K562 (cell line): ENCODE measurements around the gene GBP7. TPM values are rescaled to one million over a fixed set of nuclear protein-coding genes. Genes with fewer than 3 reads are reported as not detected.

Experiments used
- ATAC-seq: fragments of 200-7000 bp; cut with Tn5 transposase; 3 replicates; pipeline ENCODE4 v1.9.1; 2020; ENCODE audit warnings: moderate library complexity
- Bru-seq: library from RNA; stranded (reverse); fragments of 400-500 nt; gene quantifications from one replicate; lab custom pipeline; 2021; lab: Mats Ljungman, UMichigan
- BruChase-seq, 2 experiments: library from RNA; stranded (reverse); fragments of 400-500 nt; gene quantifications; one replicate each; lab custom pipeline; 2021; lab: Mats Ljungman, UMichigan
- BruUV-seq: library from RNA; stranded (reverse); fragments of 400-500 nt; replicated peaks from 2 replicates; lab custom pipeline; 2021; lab: Mats Ljungman, UMichigan
- CTCF ChIA-PET: fragments of 300-600 bp; formaldehyde crosslinking; extraction: SDS; loops from one replicate; lab custom pipeline; 2021; ENCODE audit warnings: low intra/inter-chr PET ratio; lab: Yijun Ruan, JAX
- POLR2A ChIA-PET: fragments of 300-600, 350-650 bp; sonication (Branson Sonifier 250); formaldehyde crosslinking; extraction: SDS; loops from one replicate; lab custom pipeline; 2021; ENCODE audit warnings: antibody characterized with exemption, inconsistent platforms; lab: Yijun Ruan, JAX
- DNase-seq, 4 experiments: peaks; one replicate each; pipeline versions ENCODE4 v3.0.0 to v3.0.0-alpha.2; 2011 to 2018; ENCODE audit warnings: low spot score in 3 of 4, mixed read lengths in 3 of 4; ENCODE audit errors: extremely low read depth in 1 of 4
- FAIRE-seq: peaks from 2 replicates; lab custom pipeline; 2011; peaks lifted over from hg19 to GRCh38; lab: Jason Lieb, UNC
- H2AFZ ChIP-seq: 2 replicates; pipeline ENCODE4 v1.6.0; 2011; ENCODE audit warnings: low read depth, low read length, control low read depth, inconsistent platforms
- H3K27ac ChIP-seq: fragments of 200-600 bp; 3 replicates; pipeline ENCODE4 v1.8.0; 2011; ENCODE audit warnings: low read depth, mild to moderate bottlenecking, control low read depth, inconsistent platforms, low read length, moderate library complexity, mixed read lengths; ENCODE audit errors: extremely low read depth
- H3K27me3 ChIP-seq, 2 experiments: fragments of 300-600 bp in 1 of 2; 2 replicates in 1 of 2; 3 replicates in 1 of 2; pipeline versions ENCODE4 v1.6.0 to v1.8.0; 2011; ENCODE audit warnings: inconsistent platforms in 2 of 2, low read length in 2 of 2, mild to moderate bottlenecking in 1 of 2, mixed read lengths in 1 of 2, moderate library complexity in 1 of 2; ENCODE audit not compliant: control insufficient read depth in 2 of 2, insufficient read depth in 2 of 2
- H3K36me3 ChIP-seq: fragments of 300-600 bp; 3 replicates; pipeline ENCODE4 v1.8.0; 2011; ENCODE audit warnings: mild to moderate bottlenecking, low read length, inconsistent platforms; ENCODE audit not compliant: control insufficient read depth, insufficient read depth
- H3K4me1 ChIP-seq, 2 experiments: fragments of 200-600 bp in 1 of 2; replicated peaks in 1 of 2; 2 replicates in 1 of 2; 3 replicates in 1 of 2; pipeline versions ENCODE4 v1.5.1 to v1.8.0; 2011; ENCODE audit warnings: inconsistent platforms in 2 of 2, low read length in 2 of 2, mild to moderate bottlenecking in 1 of 2, mixed read lengths in 1 of 2, moderate library complexity in 1 of 2; ENCODE audit not compliant: control insufficient read depth in 2 of 2, insufficient read depth in 2 of 2
- H3K4me2 ChIP-seq: 2 replicates; pipeline ENCODE4 v1.6.1; 2011; ENCODE audit warnings: low read length, control low read depth, inconsistent platforms, mixed read lengths; ENCODE audit not compliant: insufficient read depth
- H3K4me3 ChIP-seq: fragments of 200-600 bp; sonication (generic), shearing (Covaris generic); 2 replicates; pipeline ENCODE4 v1.5.1; 2016; ENCODE audit warnings: control low read depth, inconsistent platforms
- H3K79me2 ChIP-seq: fragments of 200-600 bp; 3 replicates; pipeline ENCODE4 v1.8.0; 2011; ENCODE audit warnings: low read length, inconsistent platforms; ENCODE audit not compliant: control insufficient read depth, insufficient read depth
- H3K9ac ChIP-seq, 2 experiments: 2 replicates each; pipeline versions ENCODE4 v1.6.0 to v1.6.1; 2011; ENCODE audit warnings: low read depth in 2 of 2, low read length in 2 of 2, control low read depth in 1 of 2, inconsistent platforms in 1 of 2, mild to moderate bottlenecking in 1 of 2, mixed read lengths in 1 of 2; ENCODE audit not compliant: insufficient read depth in 1 of 2
- H3K9me1 ChIP-seq: one replicate; pipeline ENCODE4 v1.6.0; 2011; ENCODE audit warnings: inconsistent platforms, mild to moderate bottlenecking, low read length, moderate library complexity; ENCODE audit not compliant: control insufficient read depth, insufficient read depth
- H3K9me3 ChIP-seq: replicated peaks from 2 replicates; pipeline ENCODE4 v1.5.1; 2011; ENCODE audit warnings: low read depth, low read length, inconsistent platforms; ENCODE audit not compliant: control insufficient read depth, insufficient read depth
- H4K20me1 ChIP-seq: replicated peaks from 2 replicates; pipeline ENCODE4 v1.6.1; 2011; ENCODE audit warnings: low read length, inconsistent platforms, mixed read lengths; ENCODE audit not compliant: control insufficient read depth, insufficient read depth
- CC2D1A ChIP-seq: fragments of 450-650 bp; IDR thresholded peaks from 2 replicates; pipeline ENCODE4 v1.6.1; 2017; ENCODE audit warnings: mild to moderate bottlenecking
- CHCHD3 ChIP-seq: fragments of 250-450 bp; sonication (Bioruptor Pico); IDR thresholded peaks from 2 replicates; pipeline ENCODE4 v2.1.2; 2022; ENCODE audit warnings: mild to moderate bottlenecking
- CREM ChIP-seq: IDR thresholded peaks from 2 replicates; pipeline ENCODE4 v1.6.1; 2014; ENCODE audit warnings: antibody characterized with exemption, low read depth
- GABPA ChIP-seq: fragments of 200-800 bp; sonication (Bioruptor generic); conservative IDR thresholded peaks from 2 replicates; pipeline ENCODE4 v1.6.1; 2016; ENCODE audit warnings: low read depth, missing genetic modification characterization, missing compliant biosample characterization
- HCFC1 ChIP-seq: IDR thresholded peaks from 2 replicates; pipeline ENCODE4 v1.6.1; 2012; ENCODE audit warnings: low read depth, low read length, improper control_type of control experiment
- JUN ChIP-seq, 2 experiments: sonication (generic) in 1 of 2; formaldehyde crosslinking in 1 of 2; IDR thresholded peaks; 2 replicates each; pipeline versions ENCODE4 v1.6.1 to v1.8.0; 2012 to 2022; ENCODE audit warnings: borderline replicate concordance in 2 of 2, mild to moderate bottlenecking in 2 of 2, improper control_type of control experiment in 1 of 2, low read depth in 1 of 2, low read length in 1 of 2, missing genetic modification reagents in 1 of 2
- ZSCAN29 ChIP-seq: fragments of 450-650 bp; IDR thresholded peaks from 2 replicates; pipeline ENCODE4 v1.6.1; 2017
- ZZZ3 ChIP-seq: fragments of 450-650 bp; IDR thresholded peaks from 2 replicates; pipeline ENCODE4 v1.6.1; 2016; ENCODE audit warnings: antibody characterized with exemption, mild to moderate bottlenecking, moderate library complexity
- in situ Hi-C: fragments of 300-500 bp; cut with MboI; formaldehyde crosslinking; loops from 4 replicates; pipeline ENCODE4 v1.15.0; 2018; ENCODE audit warnings: inconsistent platforms, mixed read lengths
- intact Hi-C: fragments of 100-400 bp; cut with micrococcal nuclease; formaldehyde crosslinking; loops from 2 replicates; pipeline ENCODE4 v1.14.2; 2022
- long read RNA-seq, 3 experiments: library from polyadenylated mRNA in 2 of 3; library from RNA in 1 of 3; unstranded in 2 of 3; stranded (forward) in 1 of 3; transcript quantifications; one replicate each; pipeline ENCODE4 v2.0.0, GENCODE V29; 2019 to 2022
- polyA minus RNA-seq, 3 experiments: library from RNA; depleted of rRNA, polyadenylated mRNA; stranded (reverse); fragments of >200 nt; gene quantifications; 2 replicates each; pipeline ENCODE4 v1.2.3, GENCODE V29; 2011
- polyA plus RNA-seq, 8 experiments: library from polyadenylated mRNA; depleted of rRNA in 4 of 8; stranded (reverse) in 5 of 8; unstranded in 3 of 8; fragments of >200 nt; fragmentation: Nextera tagmentation in 2 of 8; fragmentation: Illumina TruSeq in 1 of 8; extraction: Ambion mirVana in 2 of 8; extraction: Trizol in 1 of 8; gene quantifications; 2 replicates each; pipeline versions ENCODE4 v1.2.1 to v1.2.3, GENCODE V29; 2011 to 2014; ENCODE audit warnings: inconsistent platforms in 1 of 8, missing spikeins in 1 of 8
- total RNA-seq, 7 experiments: library from RNA; depleted of rRNA in 6 of 7; stranded (reverse); fragments of >200 nt in 6 of 7; fragmentation: Illumina TruSeq in 2 of 7; extraction: Trizol in 2 of 7; gene quantifications; 2 replicates each; pipeline versions ENCODE4 v1.2.1 to v1.2.3, GENCODE V29; 2011 to 2021; ENCODE audit warnings: low replicate concordance in 1 of 7
- TF ChIP-seq, protein P1 (sequence below): sonication (generic); formaldehyde crosslinking; IDR thresholded peaks from 2 replicates; pipeline ENCODE4 v1.8.0; 2022; ENCODE audit warnings: mild to moderate bottlenecking, missing genetic modification reagents
- TF ChIP-seq, protein P2 (sequence below): fragments of 250-450 bp; sonication (Bioruptor Pico); IDR thresholded peaks from 2 replicates; pipeline ENCODE4 v1.4.0; 2020; ENCODE audit warnings: mild to moderate bottlenecking
- TF ChIP-seq, protein P3 (sequence below), 2 experiments: fragments of 450-650 bp; IDR thresholded peaks; 2 replicates each; pipeline ENCODE4 v1.6.1; 2016
- TF ChIP-seq, protein P4 (sequence below): sonication (generic); formaldehyde crosslinking; IDR thresholded peaks from 2 replicates; pipeline ENCODE4 v1.8.0; 2022; ENCODE audit warnings: missing genetic modification reagents, mild to moderate bottlenecking, borderline replicate concordance

Gene GBP7
- total RNA-seq (2011; cell fraction: chromatin; rRNA removed; ENCODE audit: low replicate concordance): not detected in 2 replicates
- total RNA-seq (2011; cell fraction: nucleolus; rRNA removed): not detected in 2 replicates
- total RNA-seq (2011; cell fraction: nucleoplasm; rRNA removed): not detected in 2 replicates
- total RNA-seq (2014; rRNA removed) (not detected in 2 replicates), total RNA-seq (2014; rRNA removed; fragmentation: Illumina TruSeq; extraction: Trizol) (not detected in 2 replicates), total RNA-seq (2015; rRNA removed; fragmentation: Illumina TruSeq; extraction: Trizol) (not detected in 2 replicates), total RNA-seq (2021) (not detected in 2 replicates), polyA plus RNA-seq (2011; rRNA removed) (not detected in 2 replicates), polyA plus RNA-seq (2014; fragmentation: Illumina TruSeq; extraction: Trizol) (not detected in 2 replicates), polyA plus RNA-seq (2014; fragmentation: Nextera tagmentation; extraction: Ambion mirVana) (under 1 TPM in 1 of 2 experiments, not detected in 1; 0.03 TPM), polyA plus RNA-seq (2014; rRNA removed) (not detected in 2 replicates), polyA minus RNA-seq (2011; rRNA and poly(A)+ RNA removed) (not detected in 2 replicates), Bru-seq, nascent RNA (percentile 7 among the genes with signal in this experiment), BruChase-seq, experiment 1, labeled RNA remaining after a 2-hour chase (percentile 1 among the genes with signal in this experiment), BruChase-seq, experiment 2, labeled RNA remaining after a 6-hour chase (percentile 6 among the genes with signal in this experiment)
- polyA plus RNA-seq (2011; cell fraction: cytosol; rRNA removed): not detected in 2 replicates
- polyA plus RNA-seq (2011; cell fraction: nucleus; rRNA removed): not detected in 2 replicates
- 0.03 TPM in 1 of 2 replicates, not detected in the other for polyA plus RNA-seq (2012)
- not detected in 2 replicates for polyA minus RNA-seq (2011; cell fraction: cytosol; rRNA and poly(A)+ RNA removed)
- not detected in 2 replicates for polyA minus RNA-seq (2011; cell fraction: nucleus; rRNA and poly(A)+ RNA removed)
- long read RNA-seq, experiment 1: 0 reads
- long read RNA-seq, experiment 2: 0 reads
- long read RNA-seq, experiment 3: 0 reads

GRCh38 chr1:89175601-89176256, at the start of gene GBP7:
GBP7 (minus strand) TSS chr1:89176003; CDS start chr1:89171935, 4,068 bp downstream.
- no peak for DNase-seq
- no peak within 1 kb of the TSS for H3K4me2 ChIP-seq
- ATAC-seq: no peak
- in situ Hi-C loops: no loop called here
- intact Hi-C loops: loop anchor here (5.0 kb wide), 1 partner anchor 52 kb away; no protein-coding TSS in a partner anchor
- no peaks in the 10 kb centered on the region for H3K9me1 ChIP-seq
- H3K9me3 ChIP-seq: no peaks in the 10 kb centered on the region
- no peak within 1 kb of the TSS for H3K9ac ChIP-seq
- ChIA-PET POLR2A (no interaction called here), CTCF (no interaction called here)
- no peaks in the 10 kb centered on the region for H3K4me1 ChIP-seq
- H3K27me3 ChIP-seq: no peaks in the 10 kb centered on the region
- FAIRE-seq: no peak
- no peak within 1 kb of the TSS for H3K4me3 ChIP-seq
- no peaks in the 10 kb centered on the region for H3K79me2 ChIP-seq
- no peaks in the 10 kb centered on the region for H3K36me3 ChIP-seq
- BruUV-seq: no TSS peak
- H4K20me1 ChIP-seq: no peaks in the 10 kb centered on the region
- H2AFZ ChIP-seq: no peak within 1 kb of the TSS
- H3K27ac ChIP-seq: no peak within 1 kb of the TSS
- TF ChIP-seq ZZZ3 (no peak), CREM (no peak), GABPA (tag) (no peak), CHCHD3 (CRISPR knock-in tag) (no peak), HCFC1 (no peak), CC2D1A (no peak), JUN (IDR thresholded peaks at IDR 0.05; ENCODE audit: borderline replicate concordance, low read depth, low read length) (no peak), JUN (CRISPR knock-in tag; IDR thresholded peaks at IDR 0.05; ENCODE audit: borderline replicate concordance) (no peak), ZSCAN29 (no peak)
- TF ChIP-seq, protein P1, sequence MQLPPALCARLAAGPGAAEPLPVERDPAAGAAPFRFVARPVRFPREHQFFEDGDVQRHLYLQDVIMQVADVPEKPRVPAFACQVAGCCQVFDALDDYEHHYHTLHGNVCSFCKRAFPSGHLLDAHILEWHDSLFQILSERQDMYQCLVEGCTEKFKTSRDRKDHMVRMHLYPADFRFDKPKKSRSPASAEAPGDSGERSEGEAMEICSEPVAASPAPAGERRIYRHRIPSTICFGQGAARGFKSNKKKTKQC: no peak
- TF ChIP-seq, protein P2, sequence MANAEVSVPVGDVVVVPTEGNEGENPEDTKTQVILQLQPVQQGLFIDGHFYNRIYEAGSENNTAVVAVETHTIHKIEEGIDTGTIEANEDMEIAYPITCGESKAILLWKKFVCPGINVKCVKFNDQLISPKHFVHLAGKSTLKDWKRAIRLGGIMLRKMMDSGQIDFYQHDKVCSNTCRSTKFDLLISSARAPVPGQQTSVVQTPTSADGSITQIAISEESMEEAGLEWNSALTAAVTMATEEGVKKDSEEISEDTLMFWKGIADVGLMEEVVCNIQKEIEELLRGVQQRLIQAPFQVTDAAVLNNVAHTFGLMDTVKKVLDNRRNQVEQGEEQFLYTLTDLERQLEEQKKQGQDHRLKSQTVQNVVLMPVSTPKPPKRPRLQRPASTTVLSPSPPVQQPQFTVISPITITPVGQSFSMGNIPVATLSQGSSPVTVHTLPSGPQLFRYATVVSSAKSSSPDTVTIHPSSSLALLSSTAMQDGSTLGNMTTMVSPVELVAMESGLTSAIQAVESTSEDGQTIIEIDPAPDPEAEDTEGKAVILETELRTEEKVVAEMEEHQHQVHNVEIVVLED: no peak
- TF ChIP-seq, protein P3, sequence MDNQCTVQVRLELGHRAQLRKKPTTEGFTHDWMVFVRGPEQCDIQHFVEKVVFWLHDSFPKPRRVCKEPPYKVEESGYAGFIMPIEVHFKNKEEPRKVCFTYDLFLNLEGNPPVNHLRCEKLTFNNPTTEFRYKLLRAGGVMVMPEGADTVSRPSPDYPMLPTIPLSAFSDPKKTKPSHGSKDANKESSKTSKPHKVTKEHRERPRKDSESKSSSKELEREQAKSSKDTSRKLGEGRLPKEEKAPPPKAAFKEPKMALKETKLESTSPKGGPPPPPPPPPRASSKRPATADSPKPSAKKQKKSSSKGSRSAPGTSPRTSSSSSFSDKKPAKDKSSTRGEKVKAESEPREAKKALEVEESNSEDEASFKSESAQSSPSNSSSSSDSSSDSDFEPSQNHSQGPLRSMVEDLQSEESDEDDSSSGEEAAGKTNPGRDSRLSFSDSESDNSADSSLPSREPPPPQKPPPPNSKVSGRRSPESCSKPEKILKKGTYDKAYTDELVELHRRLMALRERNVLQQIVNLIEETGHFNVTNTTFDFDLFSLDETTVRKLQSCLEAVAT (IDR thresholded peaks at IDR 0.05): no peak
- TF ChIP-seq, protein P4, sequence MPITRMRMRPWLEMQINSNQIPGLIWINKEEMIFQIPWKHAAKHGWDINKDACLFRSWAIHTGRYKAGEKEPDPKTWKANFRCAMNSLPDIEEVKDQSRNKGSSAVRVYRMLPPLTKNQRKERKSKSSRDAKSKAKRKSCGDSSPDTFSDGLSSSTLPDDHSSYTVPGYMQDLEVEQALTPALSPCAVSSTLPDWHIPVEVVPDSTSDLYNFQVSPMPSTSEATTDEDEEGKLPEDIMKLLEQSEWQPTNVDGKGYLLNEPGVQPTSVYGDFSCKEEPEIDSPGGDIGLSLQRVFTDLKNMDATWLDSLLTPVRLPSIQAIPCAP: no peak
